ENCODE data around the gene CYREN.
A peak's percentile ranks its signal among the peaks of the same experiment; 100 is the strongest.
"Not testable (repeated sequence)": the region's sequence is repeated elsewhere in the genome, so short reads cannot be mapped to it uniquely, and the experiment has no call there.

Gene CYREN

DNA sequence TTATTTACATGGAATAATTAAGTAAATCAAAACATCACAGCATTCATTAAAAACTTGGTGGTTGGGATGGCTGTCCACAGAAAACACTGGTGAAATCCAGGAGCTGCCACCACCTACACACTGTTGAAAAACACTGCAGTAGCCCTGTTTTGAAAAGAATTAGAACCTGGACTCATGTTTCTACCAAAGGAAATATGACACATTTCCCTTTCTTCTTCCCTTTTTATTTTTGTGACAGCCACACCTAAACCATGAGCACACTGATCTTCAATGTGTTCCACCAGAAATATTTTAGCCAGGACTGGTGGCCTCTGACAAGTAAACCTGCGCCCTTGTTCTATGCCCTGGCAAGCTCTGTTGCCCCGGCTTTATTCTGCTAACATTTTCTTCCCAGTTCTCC, 19.4 kb downstream of the CYREN start:
- DNase-seq = no peak
- H3K4me3 ChIP-seq (ENCODE audit: insufficient read depth, low read depth, low read length, poor library complexity, severe bottlenecking) = no peak overlapping the region
- no peaks in the 10 kb centered on the region for H3K27me3 ChIP-seq (replicated peaks; ENCODE audit: control insufficient read depth, insufficient read depth, low read length, poor library complexity, severe bottlenecking)

DNA sequence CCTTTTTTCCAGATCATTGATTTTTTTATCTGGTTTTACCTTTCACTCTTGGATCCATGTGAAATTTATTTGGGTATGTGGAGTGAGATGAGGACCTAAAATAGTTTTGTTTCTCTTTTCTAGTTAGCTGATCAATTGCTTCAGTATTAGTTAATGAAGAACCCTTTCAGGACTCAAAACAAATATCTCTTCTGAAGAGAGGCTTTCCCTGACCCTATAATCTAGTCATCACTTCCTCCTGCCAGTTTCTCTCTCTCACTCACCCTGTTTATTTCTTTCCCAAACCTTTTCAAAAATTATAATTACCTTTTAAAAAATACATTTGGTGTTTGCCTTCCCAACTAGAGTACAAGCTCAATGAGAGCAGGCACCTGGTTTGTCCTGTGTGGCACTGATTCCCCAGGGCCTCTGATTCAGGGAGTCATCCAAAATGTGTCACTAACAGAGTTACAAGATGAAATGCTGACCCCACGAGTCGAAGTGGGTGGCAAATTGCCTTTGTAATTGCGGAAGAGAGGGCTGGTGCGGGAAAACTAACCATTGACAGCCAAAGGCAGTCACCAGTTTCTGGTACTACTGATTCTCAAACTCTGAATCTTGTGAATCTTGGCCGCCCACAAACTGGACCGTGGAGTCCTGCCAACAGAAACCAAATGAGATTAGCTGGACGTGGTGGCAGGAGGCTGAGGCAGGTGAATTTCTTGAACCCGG, 20.3 kb downstream of the CYREN start:
- H3K4me3 ChIP-seq (ENCODE audit: insufficient read depth, low read depth, low read length, poor library complexity, severe bottlenecking) = no peak overlapping the region
- no peaks in the 10 kb centered on the region for H3K27me3 ChIP-seq (replicated peaks; ENCODE audit: control insufficient read depth, insufficient read depth, low read length, poor library complexity, severe bottlenecking)
- no peak overlapping the region for H3K27ac ChIP-seq (ENCODE audit: insufficient read depth, low read length, poor library complexity, severe bottlenecking)
- peaks cover 14% of the 10 kb centered on the region for H3K4me1 ChIP-seq (ENCODE audit: control insufficient read depth, insufficient read depth, low read length, poor library complexity, severe bottlenecking)
- no peak for DNase-seq
- H3K36me3 ChIP-seq (ENCODE audit: control insufficient read depth, insufficient read depth, low read length) = peaks cover 9% of the 10 kb centered on the region
- H3K9me3 ChIP-seq (ENCODE audit: control insufficient read depth, low read length) = no peaks in the 10 kb centered on the region

More for the DNA sequence above, 19.4 kb downstream of the CYREN start:
- H3K4me1 ChIP-seq (ENCODE audit: control insufficient read depth, insufficient read depth, low read length, poor library complexity, severe bottlenecking) = peaks cover 11% of the 10 kb centered on the region
- peaks cover 7% of the 10 kb centered on the region for H3K9me3 ChIP-seq (ENCODE audit: control insufficient read depth, low read length)
- peaks cover 9% of the 10 kb centered on the region for H3K36me3 ChIP-seq (ENCODE audit: control insufficient read depth, insufficient read depth, low read length)
- H3K27ac ChIP-seq (ENCODE audit: insufficient read depth, low read length, poor library complexity, severe bottlenecking) = no peak overlapping the region

DNA sequence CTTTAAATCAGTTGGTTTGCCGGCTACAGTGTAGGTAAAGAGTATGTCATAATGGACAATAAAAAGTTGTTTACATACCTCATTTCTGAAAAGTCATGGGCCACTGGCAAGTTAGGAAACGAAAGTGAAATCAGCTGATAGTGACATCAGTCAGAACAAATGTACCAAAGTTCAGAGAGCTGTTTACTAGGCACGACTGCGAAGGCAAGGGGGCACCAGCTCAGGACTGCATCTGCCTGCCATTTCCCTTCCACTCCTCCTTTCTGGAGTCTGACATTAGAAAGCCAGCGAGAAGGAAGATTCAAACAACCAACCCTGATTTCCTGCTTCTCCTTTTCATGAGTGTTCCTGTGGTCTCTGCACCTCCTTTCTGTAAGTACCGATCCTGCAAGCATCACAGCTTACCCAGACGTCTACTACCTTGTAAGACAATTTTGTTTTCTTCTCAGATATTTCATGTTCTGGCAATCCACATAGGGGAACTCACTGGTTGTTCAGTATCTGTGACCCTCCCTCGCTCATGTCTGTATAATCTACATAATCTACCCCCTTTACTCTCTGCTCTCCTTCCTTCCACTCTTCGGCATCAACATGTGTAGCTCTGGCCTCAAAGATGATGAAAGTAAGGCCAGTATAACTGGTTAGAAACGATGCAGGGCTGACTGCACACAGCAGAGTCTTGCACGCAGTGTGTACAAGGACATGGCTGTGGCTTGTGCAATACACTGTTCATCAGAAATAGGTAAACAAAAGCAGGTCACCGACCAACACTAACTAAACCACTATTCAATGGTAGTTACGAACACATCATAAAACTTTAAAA, 22.4 kb downstream of the CYREN start, which contains the start of gene TMEM140:
Gene TMEM140 (plus strand): TSS at position 174 of the 823 bp plus-strand sequence. CDS start 16,370 bp downstream, outside the sequence.
- Histone ChIP-seq H3K36me3 (ENCODE audit: control insufficient read depth, insufficient read depth, low read length) (peaks cover 9% of the 10 kb centered on the region), H3K4me1 (ENCODE audit: control insufficient read depth, insufficient read depth, low read length, poor library complexity, severe bottlenecking) (peaks cover 14% of the 10 kb centered on the region), H3K9me3 (ENCODE audit: control insufficient read depth, low read length) (no peaks in the 10 kb centered on the region), H3K4me3 (ENCODE audit: insufficient read depth, low read depth, low read length, poor library complexity, severe bottlenecking) (peak within 1 kb of the TSS; percentile 64), H3K27me3 (replicated peaks; ENCODE audit: control insufficient read depth, insufficient read depth, low read length, poor library complexity, severe bottlenecking) (no peaks in the 10 kb centered on the region), H3K27ac (ENCODE audit: insufficient read depth, low read length, poor library complexity, severe bottlenecking) (peak within 1 kb of the TSS; percentile 84)
- peak; percentile 23 to 38 (median 37) for DNase-seq

GRCh38 chr7:135147341-135147898, 23.1 kb downstream of the CYREN start:
- DNase-seq = no peak
- peak overlapping the region; percentile 64 for H3K4me3 ChIP-seq (ENCODE audit: insufficient read depth, low read depth, low read length, poor library complexity, severe bottlenecking)

DNA sequence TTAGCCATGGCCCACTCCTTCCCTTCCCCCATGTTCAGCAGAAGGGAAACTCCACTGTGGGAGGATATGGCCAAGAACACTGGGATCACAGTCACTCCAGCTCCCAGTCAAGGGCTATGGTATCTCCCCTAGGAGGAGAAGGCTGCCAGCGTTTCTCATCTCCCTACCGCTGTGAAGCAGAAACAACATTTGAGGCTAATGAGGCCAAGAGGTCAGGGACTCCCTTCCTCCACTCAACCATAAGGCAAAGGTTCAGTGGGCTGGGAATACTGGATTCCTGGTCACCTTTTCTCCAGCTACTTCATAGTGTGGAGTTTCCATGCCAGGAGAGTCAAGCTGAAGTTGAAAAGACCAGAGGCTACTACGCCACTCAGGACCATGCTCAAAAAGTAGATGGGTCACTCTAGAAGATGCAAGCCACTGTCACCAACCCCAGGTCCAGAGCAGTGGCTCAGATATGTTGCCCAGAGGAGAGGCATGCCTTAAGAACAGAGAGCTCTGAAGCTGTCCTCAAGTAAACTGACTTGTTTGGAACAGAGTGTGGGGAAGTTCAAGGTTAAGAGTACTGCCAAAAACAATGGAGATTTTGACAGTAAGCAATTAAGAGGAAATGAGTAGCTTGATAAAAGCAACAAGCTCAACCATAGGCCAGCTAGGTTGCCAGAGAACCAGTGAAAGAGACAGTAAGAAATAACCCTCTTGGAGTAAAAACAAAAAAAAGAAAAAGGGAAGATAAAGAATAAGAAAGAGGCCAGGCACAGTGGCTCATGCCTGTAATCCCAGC, 26.4 kb downstream of the CYREN start:
- Histone ChIP-seq H3K27ac (ENCODE audit: insufficient read depth, low read length, poor library complexity, severe bottlenecking) (no peak overlapping the region), H3K36me3 (ENCODE audit: control insufficient read depth, insufficient read depth, low read length) (no peaks in the 10 kb centered on the region), H3K9me3 (ENCODE audit: control insufficient read depth, low read length) (no peaks in the 10 kb centered on the region), H3K4me1 (ENCODE audit: control insufficient read depth, insufficient read depth, low read length, poor library complexity, severe bottlenecking) (peaks cover 14% of the 10 kb centered on the region), H3K27me3 (replicated peaks; ENCODE audit: control insufficient read depth, insufficient read depth, low read length, poor library complexity, severe bottlenecking) (no peaks in the 10 kb centered on the region), H3K4me3 (ENCODE audit: insufficient read depth, low read depth, low read length, poor library complexity, severe bottlenecking) (no peak overlapping the region)
- DNase-seq = no peak

More at GRCh38 chr7:135147341-135147898, 23.1 kb downstream of the CYREN start:
- Histone ChIP-seq H3K27ac (ENCODE audit: insufficient read depth, low read length, poor library complexity, severe bottlenecking) (peak overlapping the region; percentile 84), H3K4me1 (ENCODE audit: control insufficient read depth, insufficient read depth, low read length, poor library complexity, severe bottlenecking) (peaks cover 14% of the 10 kb centered on the region), H3K27me3 (replicated peaks; ENCODE audit: control insufficient read depth, insufficient read depth, low read length, poor library complexity, severe bottlenecking) (no peaks in the 10 kb centered on the region), H3K9me3 (ENCODE audit: control insufficient read depth, low read length) (no peaks in the 10 kb centered on the region), H3K36me3 (ENCODE audit: control insufficient read depth, insufficient read depth, low read length) (peaks cover 6% of the 10 kb centered on the region)

DNA sequence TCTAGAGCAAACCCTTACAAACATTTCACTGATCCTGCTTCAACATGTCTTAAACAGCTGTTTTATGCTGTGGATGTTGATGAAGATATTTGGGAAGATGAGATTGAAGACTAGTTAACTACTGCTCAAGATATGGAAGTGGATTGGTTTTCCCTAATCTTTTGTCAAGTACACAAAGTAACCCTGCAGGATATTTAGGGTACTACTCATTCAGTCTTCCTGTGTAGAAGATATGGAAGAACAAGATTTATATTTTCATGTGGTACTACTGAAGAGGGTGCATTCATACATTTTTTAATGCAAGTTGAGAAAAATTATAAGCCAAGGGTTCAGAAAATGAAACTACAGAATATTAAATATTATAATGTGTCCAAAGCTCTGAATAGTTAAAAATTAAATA, 40.9 kb downstream of the CYREN start:
- Histone ChIP-seq H3K27ac (ENCODE audit: insufficient read depth, low read length, poor library complexity, severe bottlenecking) (no peak overlapping the region), H3K4me3 (ENCODE audit: insufficient read depth, low read depth, low read length, poor library complexity, severe bottlenecking) (no peak overlapping the region), H3K4me1 (ENCODE audit: control insufficient read depth, insufficient read depth, low read length, poor library complexity, severe bottlenecking) (no peaks in the 10 kb centered on the region), H3K9me3 (ENCODE audit: control insufficient read depth, low read length) (no peaks in the 10 kb centered on the region), H3K27me3 (replicated peaks; ENCODE audit: control insufficient read depth, insufficient read depth, low read length, poor library complexity, severe bottlenecking) (no peaks in the 10 kb centered on the region), H3K36me3 (ENCODE audit: control insufficient read depth, insufficient read depth, low read length) (no peaks in the 10 kb centered on the region)
- no peak for DNase-seq

DNA sequence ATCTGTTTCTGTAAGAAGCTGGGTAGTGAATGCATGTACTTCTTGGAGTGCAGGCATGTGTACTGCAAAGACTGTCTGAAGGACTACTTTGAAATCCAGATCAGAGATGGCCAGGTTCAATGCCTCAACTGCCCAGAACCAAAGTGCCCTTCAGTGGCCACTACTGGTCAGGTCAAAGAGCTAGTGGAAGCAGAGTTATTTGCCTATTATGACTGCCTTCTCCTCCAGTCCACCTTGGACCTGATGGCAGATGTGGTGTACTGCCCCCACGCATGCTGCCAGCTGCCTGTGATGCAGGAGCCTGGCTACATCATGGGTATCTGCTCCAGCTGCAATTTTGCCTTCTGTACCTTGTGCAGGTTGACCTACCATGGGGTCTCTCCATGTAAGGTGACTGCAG, 41.6 kb downstream of the CYREN start:
- no peak overlapping the region for H3K27ac ChIP-seq (ENCODE audit: insufficient read depth, low read length, poor library complexity, severe bottlenecking)
- no peaks in the 10 kb centered on the region for H3K9me3 ChIP-seq (ENCODE audit: control insufficient read depth, low read length)
- H3K4me3 ChIP-seq (ENCODE audit: insufficient read depth, low read depth, low read length, poor library complexity, severe bottlenecking) = no peak overlapping the region
- H3K4me1 ChIP-seq (ENCODE audit: control insufficient read depth, insufficient read depth, low read length, poor library complexity, severe bottlenecking) = no peaks in the 10 kb centered on the region
- no peaks in the 10 kb centered on the region for H3K36me3 ChIP-seq (ENCODE audit: control insufficient read depth, insufficient read depth, low read length)
- DNase-seq = no peak
- H3K27me3 ChIP-seq (replicated peaks; ENCODE audit: control insufficient read depth, insufficient read depth, low read length, poor library complexity, severe bottlenecking) = no peaks in the 10 kb centered on the region

- not testable (repeated sequence) for H3K9me3 ChIP-seq (ENCODE audit: control insufficient read depth, low read length); H3K27ac ChIP-seq (ENCODE audit: insufficient read depth, low read length, poor library complexity, severe bottlenecking); H3K4me3 ChIP-seq (ENCODE audit: insufficient read depth, low read depth, low read length, poor library complexity, severe bottlenecking); H3K4me1 ChIP-seq (ENCODE audit: control insufficient read depth, insufficient read depth, low read length, poor library complexity, severe bottlenecking); H3K27me3 ChIP-seq (replicated peaks; ENCODE audit: control insufficient read depth, insufficient read depth, low read length, poor library complexity, severe bottlenecking); DNase-seq; H3K36me3 ChIP-seq (ENCODE audit: control insufficient read depth, insufficient read depth, low read length)
Measured at GRCh38 chr7:135124631-135125030, 45.9 kb downstream of the CYREN start.

DNA sequence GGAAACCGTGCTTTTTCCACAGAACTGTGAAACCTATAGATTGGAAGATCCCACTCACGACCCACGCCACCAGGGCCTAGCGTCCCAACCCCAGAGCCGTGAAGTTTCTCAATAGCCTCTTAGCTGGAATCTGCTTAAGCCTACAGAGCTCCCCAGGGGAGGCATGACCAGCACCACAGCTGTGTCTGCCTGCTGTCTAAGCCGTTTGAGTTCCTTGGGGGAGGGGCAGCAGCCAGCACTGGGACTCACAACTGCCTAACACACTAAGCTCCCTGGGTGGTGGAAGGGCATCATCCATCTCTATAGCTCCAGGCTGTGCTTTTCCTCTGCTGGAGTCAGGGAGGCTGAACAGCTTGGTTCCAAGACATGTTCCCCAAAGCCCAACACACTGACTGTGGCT, 48.6 kb downstream of the CYREN start:
- Histone ChIP-seq H3K27ac (ENCODE audit: insufficient read depth, low read length, poor library complexity, severe bottlenecking) (no peak overlapping the region), H3K4me3 (ENCODE audit: insufficient read depth, low read depth, low read length, poor library complexity, severe bottlenecking) (no peak overlapping the region), H3K9me3 (ENCODE audit: control insufficient read depth, low read length) (no peaks in the 10 kb centered on the region), H3K36me3 (ENCODE audit: control insufficient read depth, insufficient read depth, low read length) (no peaks in the 10 kb centered on the region), H3K4me1 (ENCODE audit: control insufficient read depth, insufficient read depth, low read length, poor library complexity, severe bottlenecking) (no peaks in the 10 kb centered on the region), H3K27me3 (replicated peaks; ENCODE audit: control insufficient read depth, insufficient read depth, low read length, poor library complexity, severe bottlenecking) (no peaks in the 10 kb centered on the region)
- no peak for DNase-seq

All from effector memory CD4-positive, alpha-beta T cell (primary cell).